Measurements from ENCODE around the gene ZNF205.
"Not testable (repeated sequence)": the region's sequence is repeated elsewhere in the genome, so short reads cannot be mapped to it uniquely, and the experiment has no call there.

Gene ZNF205

DNA sequence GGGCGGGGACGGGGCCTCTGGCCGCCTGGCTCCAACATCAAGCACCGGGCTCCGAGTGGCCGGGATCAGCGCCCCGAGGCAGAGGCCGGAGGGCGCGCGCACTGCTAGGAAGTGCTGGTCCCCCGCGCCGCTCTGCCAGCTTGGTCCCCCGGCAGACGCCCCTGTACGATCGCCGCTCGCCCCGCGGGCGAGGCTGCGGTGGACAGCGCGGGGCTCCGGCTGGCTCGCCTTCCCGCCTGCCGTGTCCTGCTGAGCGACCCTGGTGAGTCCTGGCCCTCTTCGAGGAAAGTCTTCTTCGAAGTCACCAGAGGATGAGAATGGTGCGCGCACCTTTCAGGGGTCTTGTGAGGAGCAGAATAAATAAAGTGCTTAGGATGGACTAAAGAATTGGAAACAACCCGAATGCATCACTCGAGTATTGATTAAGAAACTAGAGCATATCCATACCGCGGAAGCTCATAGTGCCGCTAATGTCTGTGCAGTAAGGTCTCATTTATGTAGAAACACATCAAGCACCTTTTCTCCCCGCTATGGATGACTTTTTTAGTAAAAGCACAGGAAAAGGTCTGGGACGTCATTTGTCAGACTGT, 22.8 kb downstream of the ZNF205 start:
- DNase-seq = no peak

DNA sequence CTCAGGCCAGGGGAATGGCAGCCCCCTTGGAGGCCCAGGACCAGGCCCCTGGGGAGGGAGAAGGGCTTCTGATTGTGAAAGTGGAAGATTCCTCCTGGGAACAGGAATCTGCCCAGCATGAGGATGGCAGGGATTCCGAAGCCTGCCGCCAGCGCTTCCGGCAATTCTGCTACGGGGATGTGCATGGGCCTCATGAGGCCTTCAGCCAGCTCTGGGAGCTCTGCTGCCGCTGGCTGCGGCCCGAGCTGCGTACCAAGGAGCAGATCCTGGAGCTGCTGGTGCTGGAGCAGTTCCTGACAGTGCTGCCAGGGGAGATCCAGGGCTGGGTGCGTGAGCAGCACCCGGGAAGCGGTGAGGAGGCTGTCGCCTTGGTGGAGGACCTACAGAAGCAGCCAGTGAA, 24.9 kb downstream of the ZNF205 start:
- no peak for DNase-seq

DNA sequence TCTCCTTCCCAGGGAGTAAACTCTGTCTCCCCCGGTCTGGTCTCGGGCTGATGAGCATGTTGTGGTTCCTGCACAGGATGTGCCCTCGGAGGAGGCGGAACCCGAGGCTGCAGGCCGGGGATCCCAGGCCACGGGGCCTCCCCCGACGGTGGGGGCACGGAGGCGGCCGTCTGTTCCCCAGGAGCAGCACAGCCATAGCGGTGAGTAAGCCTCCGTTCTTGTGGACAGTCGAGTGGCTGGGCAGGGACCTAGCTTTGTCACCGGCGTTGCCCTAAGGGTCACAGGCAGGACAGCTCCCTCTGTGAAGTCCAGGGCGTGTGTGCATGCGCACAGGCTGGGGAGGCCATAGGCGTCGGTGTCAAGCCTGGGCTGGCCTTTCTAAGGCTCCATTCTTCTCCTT, 26.0 kb downstream of the ZNF205 start:
- DNase-seq = no peak

DNA sequence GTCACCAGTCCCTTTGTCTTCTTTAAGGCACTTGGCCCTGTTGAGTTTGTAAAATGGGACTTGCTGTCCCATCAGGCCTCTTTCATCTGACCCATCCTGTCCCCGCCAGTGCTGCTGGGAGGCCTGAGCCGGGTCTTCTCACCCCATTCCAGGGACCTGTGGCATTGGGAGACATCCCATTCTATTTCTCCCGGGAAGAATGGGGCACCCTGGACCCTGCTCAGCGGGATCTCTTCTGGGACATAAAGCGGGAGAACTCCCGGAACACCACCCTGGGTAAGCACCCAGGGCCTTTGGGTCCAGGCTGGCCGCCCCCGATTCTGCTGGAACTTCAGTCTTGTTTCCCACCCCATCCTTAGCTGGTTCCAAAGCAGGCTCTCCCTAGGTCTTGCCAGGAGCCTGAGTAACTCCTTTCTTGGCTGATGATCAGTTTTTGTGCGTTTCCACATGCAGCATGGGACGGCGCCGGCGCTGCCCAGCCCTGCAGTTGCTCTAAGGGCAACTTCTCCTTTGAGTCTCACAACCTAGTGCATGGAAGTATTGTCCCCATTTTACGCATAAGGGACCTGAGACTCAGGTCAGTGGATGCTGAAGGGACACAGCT, 26.5 kb downstream of the ZNF205 start:
- no peak for DNase-seq

DNA sequence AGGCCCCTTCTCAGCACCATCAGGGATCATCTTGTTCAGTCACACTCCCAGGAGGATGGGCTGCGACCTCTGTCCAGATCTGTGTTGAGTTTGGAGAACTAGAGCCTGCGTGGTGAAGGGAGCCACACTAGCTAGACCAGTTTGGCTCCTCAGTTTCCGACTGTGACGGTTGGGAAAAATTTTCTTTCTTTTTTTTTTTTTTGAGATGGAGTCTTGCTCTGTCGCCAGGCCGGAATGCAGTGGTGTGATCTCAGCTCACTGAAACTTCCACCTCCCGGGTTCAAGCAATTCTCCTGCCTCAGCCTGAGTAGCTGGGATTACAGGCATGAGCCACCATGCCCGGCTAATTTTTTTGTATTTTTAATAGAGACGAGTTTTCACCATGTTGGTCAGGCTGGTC, 27.2 kb downstream of the ZNF205 start:
- DNase-seq = not testable (repeated sequence)

DNA sequence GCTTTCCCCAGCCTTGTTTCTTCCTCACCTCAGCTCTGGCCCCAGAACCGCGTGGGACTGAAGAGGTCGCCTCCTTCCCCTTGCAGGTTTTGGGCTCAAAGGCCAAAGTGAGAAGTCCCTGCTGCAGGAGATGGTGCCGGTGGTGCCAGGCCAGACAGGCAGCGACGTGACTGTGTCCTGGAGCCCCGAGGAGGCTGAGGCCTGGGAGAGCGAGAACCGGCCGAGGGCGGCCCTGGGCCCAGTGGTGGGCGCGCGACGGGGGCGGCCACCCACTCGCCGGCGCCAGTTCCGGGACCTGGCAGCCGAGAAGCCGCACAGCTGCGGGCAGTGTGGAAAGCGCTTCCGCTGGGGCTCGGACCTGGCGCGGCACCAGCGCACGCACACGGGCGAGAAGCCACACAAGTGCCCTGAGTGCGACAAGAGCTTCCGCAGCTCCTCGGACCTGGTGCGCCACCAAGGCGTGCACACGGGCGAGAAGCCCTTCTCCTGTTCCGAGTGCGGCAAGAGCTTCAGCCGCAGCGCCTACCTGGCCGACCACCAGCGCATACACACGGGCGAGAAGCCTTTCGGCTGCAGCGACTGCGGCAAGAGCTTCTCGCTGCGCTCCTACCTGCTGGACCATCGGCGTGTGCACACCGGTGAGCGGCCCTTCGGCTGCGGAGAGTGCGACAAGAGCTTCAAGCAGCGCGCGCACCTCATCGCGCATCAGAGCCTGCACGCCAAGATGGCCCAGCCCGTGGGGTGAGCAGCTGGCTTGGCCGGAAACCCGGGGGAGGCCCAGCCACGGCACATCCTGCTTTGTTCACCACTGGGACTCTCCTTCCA, 28.4 kb downstream of the ZNF205 start:
- no peak for DNase-seq

DNA sequence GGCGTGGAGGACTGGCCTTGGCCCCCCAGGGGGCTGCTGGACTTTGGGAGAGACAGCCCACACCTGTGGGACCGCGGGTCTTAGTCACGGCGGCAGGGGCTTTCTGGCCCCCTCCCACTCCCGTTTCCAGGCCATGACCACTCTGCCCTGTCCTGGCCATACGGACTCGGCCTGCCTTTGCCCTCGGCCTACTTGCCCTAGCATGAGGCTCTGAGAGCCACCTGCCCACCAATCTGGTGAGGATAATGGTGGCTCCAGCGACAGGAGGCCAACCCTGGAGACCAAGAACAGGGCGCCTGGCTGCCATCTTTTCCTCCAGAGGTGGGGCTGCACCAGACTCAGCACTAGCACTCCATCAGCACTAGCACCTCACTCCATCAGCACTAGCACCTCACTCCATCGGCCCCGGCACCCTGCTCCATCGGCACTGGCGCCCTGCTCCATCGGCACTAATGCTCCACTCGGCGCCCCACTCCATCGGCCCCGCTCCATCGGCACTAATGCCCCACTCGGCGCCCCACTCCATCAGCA, 29.5 kb downstream of the ZNF205 start:
- no peak for DNase-seq

DNA sequence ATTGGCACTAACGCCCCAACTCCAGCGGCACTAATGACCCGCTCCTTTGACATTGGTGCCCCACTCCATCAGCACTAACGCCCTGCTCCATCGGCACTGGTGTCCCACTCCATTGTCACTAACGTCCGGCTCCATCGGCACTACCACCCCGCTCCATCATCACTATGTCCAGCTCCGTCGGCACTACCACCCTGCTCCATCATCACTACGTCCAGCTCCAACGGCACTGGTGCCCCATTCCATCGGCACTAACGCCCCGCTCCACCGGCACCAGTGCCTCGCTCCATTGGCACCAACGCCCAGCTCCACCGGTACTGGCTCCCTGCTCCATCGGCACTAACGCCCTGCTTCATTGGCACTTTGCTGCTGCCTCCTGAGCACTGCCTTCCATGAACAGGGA, 29.9 kb downstream of the ZNF205 start:
- DNase-seq = no peak

DNA sequence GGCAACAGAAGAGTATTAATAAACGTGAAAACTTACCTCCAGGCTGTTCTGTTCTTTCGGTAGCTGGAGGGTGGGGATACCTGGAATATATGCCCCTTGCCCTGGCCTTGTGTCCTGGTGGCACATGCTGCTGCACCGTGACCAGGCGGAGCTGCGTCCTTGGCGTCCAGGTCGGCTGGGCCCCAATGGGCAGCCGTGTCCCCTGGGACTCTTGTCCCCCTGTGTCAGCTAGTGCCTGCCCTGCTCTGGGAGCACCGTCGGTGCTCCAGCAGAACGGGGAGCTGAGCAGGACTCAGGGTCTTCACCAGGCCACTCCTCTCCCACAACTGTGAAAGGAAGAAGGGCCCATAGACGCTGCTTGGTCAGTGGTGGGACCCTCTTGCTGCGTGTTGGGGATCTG, 30.4 kb downstream of the ZNF205 start:
- DNase-seq = no peak

DNA sequence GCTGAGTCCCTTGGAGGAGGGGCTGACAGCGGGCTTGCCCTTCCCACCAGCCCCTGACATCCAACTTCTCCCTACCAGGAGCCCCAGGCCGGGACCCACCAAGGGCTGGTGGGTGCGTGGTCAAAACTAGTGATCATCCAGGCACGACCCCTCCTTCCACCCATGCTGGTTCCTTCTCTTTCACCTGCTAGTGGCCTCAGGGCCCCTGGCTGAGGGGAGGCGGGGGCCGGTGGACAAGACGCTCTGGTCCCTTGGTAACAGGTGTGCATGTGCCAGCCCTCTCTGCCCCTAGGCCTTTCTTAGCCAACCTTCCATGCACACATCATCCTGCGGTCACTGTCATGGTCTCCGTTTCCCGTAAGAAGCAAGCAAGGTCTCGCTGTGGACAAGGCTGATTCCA, 30.8 kb downstream of the ZNF205 start:
- DNase-seq = no peak

DNA sequence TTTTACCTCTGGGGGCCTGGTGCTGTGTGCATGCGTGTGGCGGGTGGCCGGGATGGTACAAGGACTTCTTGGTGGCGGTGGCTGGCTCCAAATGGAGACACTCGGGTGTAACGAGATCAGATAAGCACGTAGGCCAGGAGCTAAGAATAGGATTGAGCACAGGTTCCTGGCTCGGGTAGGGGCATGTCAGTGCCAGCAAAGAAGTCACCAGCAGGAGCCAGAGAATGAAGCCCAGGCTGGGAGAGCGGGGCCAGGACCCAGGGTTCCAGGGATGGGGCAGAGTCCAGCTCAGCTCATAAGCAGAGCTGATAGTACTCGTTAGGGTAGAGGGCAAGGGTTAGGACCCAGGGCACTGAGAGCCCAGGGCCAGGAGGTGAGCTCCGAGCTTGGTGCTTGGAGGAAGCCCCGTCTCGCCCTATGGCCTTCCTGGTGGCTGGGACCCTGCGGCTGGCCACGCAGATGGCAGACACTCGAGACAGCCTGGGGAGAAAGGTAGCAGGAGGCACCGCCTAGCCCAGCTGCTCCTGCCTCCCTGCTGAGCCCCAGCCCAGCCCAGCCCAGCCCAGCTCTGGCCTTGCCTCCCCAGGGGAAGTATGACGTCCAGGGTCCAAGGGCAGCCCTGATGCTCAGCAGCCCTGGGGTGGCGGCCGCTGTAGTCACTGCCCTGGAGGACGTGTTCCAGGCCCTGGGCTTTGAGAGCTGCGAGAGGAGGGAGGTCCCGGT, 31.4 kb downstream of the ZNF205 start:
- no peak for DNase-seq

DNA sequence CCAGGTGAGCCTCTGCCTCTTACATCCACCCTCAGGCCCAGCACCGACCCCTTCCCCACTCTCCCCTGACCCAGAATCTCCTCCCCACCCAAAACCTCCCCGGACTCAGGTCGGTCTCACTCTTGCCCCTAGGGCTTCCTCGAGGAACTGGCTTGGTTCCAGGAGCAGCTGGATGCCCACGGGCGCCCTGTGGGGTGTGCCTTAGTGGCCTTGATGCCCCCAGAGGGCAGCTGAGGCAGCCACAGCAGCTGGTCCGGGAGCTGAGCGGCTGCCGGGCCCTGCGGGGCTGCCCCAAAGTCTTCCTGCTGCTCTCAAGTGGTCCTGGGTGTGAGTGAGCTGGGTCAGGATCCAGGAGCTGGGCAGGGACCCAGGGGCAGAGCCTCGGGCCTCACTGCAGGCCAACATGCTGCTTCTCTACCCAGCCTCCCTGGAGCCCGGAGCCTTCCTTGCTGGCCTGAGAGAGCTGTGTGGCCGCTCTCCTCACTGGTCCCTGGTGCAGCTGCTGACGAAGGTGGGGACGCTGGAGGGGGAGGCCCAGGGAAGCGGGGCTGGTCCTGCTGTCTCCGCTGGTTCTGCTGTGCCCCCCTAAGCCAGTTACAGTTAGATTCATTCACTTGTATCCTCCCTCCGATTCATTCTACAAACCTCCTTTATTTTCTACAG, 32.1 kb downstream of the ZNF205 start:
- DNase-seq = no peak

DNA sequence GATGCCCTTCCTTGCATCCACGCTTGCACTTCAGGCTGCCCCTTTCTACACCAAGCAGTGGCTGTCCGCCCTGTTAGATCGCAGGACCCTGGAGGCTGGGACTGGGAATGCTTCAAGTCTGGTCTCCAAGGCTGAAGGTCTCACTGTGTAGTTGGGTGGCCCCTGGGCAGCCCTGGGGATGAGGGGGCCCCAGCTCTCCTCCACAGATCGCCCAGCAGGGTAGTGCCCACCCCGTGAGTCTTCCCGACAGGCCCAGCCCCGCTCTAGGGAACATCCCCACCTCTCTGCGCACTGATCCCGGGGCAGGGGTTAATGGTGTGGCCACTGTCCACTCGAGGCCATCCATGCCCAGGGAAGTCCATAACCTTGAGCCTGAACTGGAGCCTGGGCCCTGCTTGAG, 32.8 kb downstream of the ZNF205 start:
- no peak for DNase-seq

DNA sequence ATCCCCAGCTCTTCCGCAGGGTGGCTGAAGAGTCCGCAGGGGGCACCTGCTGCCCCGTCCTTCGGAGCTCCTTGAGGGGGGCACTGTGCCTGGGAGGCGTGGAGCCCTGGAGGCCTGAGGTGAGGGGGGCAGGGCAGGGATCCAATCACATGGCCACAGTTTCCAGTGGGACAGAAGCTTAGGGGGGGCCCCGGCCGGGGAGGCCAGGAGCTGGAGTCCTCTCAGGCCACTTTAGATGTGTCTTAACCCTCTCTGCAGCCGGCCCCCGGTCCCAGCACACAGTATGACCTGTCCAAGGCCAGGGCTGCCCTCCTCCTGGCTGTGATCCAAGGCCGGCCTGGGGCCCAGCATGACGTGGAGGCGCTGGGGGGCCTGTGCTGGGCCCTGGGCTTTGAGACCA, 33.3 kb downstream of the ZNF205 start:
- no peak for DNase-seq

DNA sequence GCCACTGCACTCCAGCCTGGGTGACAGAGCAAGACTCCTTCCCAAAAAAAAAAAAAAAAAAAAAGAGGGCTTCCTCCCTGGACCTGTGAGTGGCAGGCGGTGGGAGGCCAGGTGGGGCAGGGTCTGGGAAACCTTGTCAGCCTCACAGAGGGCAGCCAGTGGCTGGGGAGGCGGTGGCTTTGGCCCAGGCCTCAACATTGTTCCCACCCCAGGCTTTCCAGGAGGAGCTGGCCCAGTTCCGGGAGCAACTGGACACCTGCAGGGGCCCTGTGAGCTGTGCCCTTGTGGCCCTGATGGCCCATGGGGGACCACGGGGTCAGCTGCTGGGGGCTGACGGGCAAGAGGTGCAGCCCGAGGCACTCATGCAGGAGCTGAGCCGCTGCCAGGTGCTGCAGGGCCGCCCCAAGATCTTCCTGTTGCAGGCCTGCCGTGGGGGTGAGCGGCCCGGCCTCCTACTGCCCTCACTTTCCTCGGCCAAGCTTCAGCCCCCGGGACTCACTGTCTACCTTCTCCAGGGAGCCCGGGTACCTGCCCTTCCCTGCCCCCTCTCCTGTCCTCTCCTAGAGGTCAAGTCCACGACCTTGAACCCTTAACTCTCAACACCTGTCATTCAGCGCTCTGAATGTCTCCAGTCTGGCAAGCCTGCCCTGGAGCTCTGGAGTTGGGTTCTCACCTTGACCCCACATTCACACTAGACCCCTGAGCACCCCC, 34.8 kb downstream of the ZNF205 start:
- no peak for DNase-seq

DNA sequence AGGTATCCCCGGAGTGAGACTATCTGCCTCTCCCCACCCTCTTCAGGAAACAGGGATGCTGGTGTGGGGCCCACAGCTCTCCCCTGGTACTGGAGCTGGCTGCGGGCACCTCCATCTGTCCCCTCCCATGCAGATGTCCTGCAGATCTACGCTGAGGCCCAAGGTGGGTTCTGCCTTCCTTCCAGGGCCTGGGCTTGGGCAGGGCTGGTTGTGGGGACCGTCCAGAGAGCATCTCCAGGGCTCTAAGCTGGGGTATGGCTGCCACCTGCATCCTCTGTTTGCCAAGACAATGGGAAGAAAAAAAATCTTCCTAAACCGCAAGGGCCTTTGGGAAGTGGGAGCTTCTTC, 35.3 kb downstream of the ZNF205 start:
- no peak for DNase-seq

DNA sequence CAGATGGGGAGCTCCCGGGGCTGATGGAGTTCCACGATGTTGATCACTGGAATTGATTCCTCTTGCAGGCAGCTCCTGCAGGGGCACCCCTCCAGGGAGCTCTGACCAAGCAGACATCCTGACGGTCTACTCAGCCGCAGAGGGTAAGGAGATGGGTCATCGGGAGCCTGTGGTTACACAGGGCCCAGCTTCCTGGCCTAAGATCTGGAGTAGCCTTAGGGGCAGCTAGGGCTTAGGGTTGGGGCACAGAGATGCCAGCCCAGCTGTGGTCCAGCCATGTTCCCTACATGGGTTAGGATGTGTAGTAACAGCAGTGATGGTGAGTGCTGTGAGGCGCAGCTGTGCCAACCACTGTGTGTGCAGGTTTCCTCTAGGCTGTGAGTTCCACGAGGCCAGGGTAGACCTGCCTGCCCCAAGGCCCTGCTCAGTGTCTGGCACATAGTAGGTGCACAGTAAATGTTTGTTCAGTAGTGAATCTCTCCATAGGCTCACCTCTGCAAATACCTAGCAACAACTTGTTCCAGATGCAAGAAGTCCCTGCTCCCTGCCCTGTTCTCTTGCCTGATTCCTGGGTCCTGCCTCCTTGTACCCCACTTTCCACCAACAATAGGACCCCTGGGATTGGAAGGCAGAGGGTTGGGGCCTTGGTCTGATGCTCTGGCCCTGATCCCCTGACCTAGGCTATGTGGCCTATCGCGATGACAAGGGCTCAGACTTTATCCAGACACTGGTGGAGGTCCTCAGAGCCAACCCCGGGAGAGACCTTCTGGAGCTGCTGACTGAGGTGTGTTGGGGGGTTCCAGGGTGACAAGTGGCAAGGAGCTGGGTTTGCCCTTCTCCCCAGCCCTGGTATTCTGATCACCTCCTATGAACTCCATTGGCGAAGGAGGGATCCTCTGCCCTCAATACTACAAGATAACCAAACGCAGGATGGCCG, 36.1 kb downstream of the ZNF205 start:
- no peak for DNase-seq

DNA sequence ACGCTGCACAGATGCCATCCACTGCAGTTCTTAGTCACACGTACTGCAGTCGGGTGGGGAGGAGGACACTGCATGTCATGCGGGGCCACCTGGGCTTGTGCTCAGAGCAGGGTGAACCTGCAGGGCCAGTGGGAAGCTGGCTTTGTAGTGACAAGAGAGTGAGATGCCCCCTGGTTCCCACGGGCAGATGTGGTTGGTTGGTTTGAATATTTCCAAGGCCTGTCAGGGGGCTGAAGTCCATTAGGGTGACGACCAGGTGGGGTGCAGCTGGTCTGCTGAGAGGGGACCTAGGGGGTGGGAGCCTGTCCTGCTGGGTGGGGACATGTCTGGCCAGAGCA, 36.8 kb downstream of the ZNF205 start:
- DNase-seq = no peak

DNA sequence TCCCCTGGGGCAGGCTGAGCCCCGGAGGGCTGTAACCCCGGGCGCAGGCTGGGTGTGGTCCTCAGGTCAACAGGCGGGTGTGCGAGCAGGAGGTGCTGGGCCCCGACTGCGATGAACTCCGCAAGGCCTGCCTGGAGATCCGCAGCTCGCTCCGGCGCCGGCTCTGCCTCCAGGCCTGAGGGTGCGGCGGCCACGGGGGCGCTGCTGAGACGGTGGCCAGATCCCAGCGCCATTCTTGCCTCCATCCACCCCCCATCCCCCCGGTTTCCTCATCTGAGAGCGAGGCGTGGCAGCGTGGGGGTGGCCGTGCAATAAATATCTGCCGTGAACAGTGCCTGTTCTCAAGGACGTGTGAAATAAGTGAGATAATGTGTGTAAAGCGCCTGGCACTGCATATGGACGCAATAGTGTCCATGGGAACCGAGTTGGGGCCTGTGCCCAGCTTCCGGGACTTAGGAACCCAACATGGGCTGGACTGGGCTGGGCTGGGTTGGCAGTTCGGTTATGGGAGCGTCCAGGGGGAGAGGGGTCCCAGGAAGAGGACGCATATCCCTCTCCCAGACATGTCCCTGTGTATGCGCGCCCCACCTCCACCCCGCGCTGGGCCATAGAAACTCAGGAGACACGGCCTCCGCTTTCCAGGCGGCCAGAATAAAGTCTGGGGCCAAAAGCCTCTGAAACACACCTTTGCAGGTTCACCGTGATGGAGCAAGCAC, 37.4 kb downstream of the ZNF205 start:
- peak; percentile 47 for DNase-seq

DNA sequence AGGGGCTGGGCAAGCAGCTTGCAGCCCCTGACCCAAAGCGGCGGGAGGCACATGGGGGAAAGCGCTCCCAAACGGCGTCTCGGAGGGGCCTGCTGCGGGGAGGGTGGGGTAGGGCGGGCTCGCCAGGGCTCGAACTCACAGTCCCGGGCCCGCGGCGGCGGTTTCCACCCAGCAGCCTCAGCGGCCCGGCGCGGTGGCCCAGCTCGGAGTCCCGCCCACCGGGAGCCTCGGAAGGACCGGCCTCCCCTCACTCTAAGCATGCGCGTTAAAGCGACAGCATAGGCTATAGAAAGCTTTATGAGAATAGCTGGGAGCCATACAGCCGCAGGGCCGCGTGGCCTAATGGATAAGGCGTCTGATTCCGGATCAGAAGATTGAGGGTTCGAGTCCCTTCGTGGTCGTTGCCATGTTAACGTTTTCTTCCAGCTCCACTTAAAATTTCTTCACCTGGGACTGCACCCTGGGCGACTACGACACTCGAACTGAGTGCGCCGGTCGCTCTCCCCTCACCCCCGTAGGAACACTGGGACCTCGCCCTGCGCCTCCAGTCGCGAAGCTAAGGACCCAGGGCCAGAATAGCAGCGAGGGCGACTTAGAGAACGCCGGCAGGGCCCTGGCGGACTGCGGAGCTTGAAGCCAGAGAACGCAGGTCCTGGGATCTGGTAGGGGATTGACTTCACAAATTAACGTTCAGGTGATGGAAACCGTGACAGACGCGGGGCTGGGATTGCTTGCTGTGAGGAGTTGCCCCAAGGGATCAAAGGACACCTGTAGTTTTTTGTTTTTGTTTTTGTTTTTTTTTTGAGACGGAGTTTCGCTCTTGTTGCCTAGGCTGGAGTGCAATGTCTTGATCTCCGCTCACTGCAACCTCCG, 38.2 kb downstream of the ZNF205 start:
- DNase-seq = peak; percentile 95
